ENCODE data around the gene CD99.

Gene CD99

DNA sequence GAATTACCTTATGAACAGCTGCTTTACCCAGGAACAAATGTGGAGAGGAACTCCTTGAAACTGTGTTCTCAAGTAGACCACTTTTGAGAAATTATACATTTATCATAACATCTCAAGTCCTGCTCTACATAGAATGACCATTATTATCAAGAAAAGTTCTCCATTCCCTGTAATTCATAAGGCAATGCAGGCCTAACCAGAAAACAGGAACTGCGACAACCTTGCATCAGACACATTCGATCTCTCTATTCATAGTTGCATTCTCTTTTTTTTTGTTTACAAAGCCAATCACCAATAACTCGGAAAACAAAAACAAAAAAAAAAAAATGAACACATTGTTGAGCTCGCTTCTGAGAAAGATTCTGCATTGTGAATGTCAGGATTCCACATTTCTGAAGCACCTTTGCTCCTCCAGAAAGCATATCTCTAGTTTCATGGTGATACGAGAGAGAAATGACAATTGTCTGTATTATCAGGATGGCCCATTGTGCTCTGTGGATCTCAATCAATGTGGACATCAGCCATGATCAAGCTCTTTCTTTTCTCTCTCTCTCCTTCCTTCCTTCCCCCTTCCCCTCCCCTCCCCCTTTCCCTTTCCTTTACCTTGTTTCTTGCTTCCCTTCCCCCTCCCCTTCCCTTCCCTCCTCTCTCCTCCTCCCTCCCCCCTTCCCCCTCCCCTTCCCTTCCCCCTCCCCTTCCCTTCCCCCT, 32.4 kb upstream of the CD99 start:
- no peak for DNase-seq (ENCODE audit: low read depth)
- no peak overlapping the region for H3K4me3 ChIP-seq (ENCODE audit: control insufficient read depth, low read depth, low read length)
- no peak for TF ChIP-seq CTCF (IDR thresholded peaks at IDR 0.05; ENCODE audit: control insufficient read depth, insufficient read depth, low read depth, low read length, missing control alignments)

- no peak for TF ChIP-seq CTCF (IDR thresholded peaks at IDR 0.05; ENCODE audit: control insufficient read depth, insufficient read depth, low read depth, low read length, missing control alignments)
- no peak for DNase-seq (ENCODE audit: low read depth)
- no peak overlapping the region for H3K4me3 ChIP-seq (ENCODE audit: control insufficient read depth, low read depth, low read length)
Observed at GRCh38 chrX:2662586-2662985, 28.5 kb upstream of the CD99 start.

- TF ChIP-seq CTCF (IDR thresholded peaks at IDR 0.05; ENCODE audit: control insufficient read depth, insufficient read depth, low read depth, low read length, missing control alignments): no peak
- no peak overlapping the region for H3K4me3 ChIP-seq (ENCODE audit: control insufficient read depth, low read depth, low read length)
- DNase-seq (ENCODE audit: low read depth): peak; percentile 68
Observed at GRCh38 chrX:2664502-2664901, 26.6 kb upstream of the CD99 start.

- DNase-seq (ENCODE audit: low read depth): no peak
- no peak overlapping the region for H3K4me3 ChIP-seq (ENCODE audit: control insufficient read depth, low read depth, low read length)
- no peak for TF ChIP-seq CTCF (IDR thresholded peaks at IDR 0.05; ENCODE audit: control insufficient read depth, insufficient read depth, low read depth, low read length, missing control alignments)
Observed at GRCh38 chrX:2665387-2666304, 25.4 kb upstream of the CD99 start.

DNA sequence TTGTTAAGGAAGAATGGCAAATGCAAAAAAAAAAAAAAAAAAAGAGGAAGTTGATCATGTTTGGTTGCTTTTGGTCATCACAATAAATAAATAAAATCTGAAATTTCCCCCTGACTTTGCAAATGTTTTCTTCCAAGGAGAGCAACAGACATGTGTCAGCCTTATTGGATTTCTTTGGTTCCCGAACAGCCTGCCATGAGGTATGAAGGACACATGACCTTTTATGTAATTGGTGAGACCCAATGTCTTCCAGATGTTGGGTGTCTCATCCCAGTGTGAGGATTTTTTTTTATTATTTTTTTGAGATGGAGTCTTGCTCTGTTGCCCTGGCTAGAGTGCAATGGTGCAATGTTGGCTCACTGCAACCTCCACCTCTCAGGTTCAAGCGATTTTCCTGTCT, 24.6 kb upstream of the CD99 start:
- DNase-seq (ENCODE audit: low read depth): no peak
- H3K4me3 ChIP-seq (ENCODE audit: control insufficient read depth, low read depth, low read length): no peak overlapping the region
- no peak for TF ChIP-seq CTCF (IDR thresholded peaks at IDR 0.05; ENCODE audit: control insufficient read depth, insufficient read depth, low read depth, low read length, missing control alignments)

DNA sequence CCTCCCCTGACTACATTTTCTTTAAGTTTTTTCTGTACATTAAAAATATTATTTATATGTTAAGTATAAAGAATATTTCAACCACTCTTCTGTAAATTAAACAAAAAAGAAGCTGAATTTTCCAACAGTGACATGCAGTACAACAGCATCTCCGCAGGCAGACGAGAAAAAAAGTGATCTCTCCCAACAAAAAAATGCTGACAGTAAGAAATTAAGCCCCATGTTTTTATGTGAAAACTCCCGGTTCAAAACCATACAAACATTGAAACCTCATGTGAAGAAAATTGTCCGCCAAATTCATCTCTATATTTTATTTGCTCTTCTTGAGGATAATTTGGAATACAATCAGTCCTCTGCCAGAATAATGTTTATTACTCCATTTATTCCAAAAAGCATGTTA, 20.1 kb upstream of the CD99 start:
- H3K4me3 ChIP-seq (ENCODE audit: control insufficient read depth, low read depth, low read length): no peak overlapping the region
- TF ChIP-seq CTCF (IDR thresholded peaks at IDR 0.05; ENCODE audit: control insufficient read depth, insufficient read depth, low read depth, low read length, missing control alignments): no peak
- DNase-seq (ENCODE audit: low read depth): no peak
